Fibroblast of lung (primary cell): ENCODE results near the gene RGS14. TPM values are rescaled to one million over a fixed set of nuclear protein-coding genes. Genes with fewer than 3 reads are reported as not detected.

Experiments
- DNase-seq, 2 donors: peaks; one replicate each; pipeline versions ENCODE4 v3.0.0 to v3.0.0-alpha.2; 2010; ENCODE audit warnings: low read depth in 2 of 2
- H2AFZ ChIP-seq: 2 replicates; pipeline ENCODE4 v1.5.1; 2012; ENCODE audit warnings: low read length, control low read depth, inconsistent platforms
- H3K27ac ChIP-seq: 2 replicates; pipeline ENCODE4 v1.5.1; 2011; ENCODE audit warnings: low read length, control low read depth; ENCODE audit not compliant: insufficient read depth
- H3K27me3 ChIP-seq: 2 replicates; pipeline ENCODE4 v1.5.1; 2011; ENCODE audit warnings: mild to moderate bottlenecking, low read length; ENCODE audit not compliant: control insufficient read depth, insufficient read depth
- H3K36me3 ChIP-seq: 2 replicates; pipeline ENCODE4 v1.5.1; 2011; ENCODE audit warnings: low read length; ENCODE audit not compliant: control insufficient read depth, insufficient read depth
- H3K4me1 ChIP-seq: 2 replicates; pipeline ENCODE4 v1.5.1; 2011; ENCODE audit warnings: low read length; ENCODE audit not compliant: control insufficient read depth, insufficient read depth; ENCODE audit errors: extremely low read depth
- H3K4me2 ChIP-seq: 2 replicates; pipeline ENCODE4 v1.5.1; 2011; ENCODE audit warnings: low read length, control low read depth; ENCODE audit not compliant: insufficient read depth; ENCODE audit errors: extremely low read depth
- H3K4me3 ChIP-seq, 4 experiments: fragments of 200-600 bp in 1 of 4; sonication (generic) in 1 of 4; replicated peaks in 1 of 4; 2 replicates each; pipeline ENCODE4 v1.5.1; 2011 to 2016; ENCODE audit warnings: low read length in 4 of 4, low read depth in 3 of 4, mild to moderate bottlenecking in 3 of 4, control low read depth in 2 of 4, inconsistent platforms in 1 of 4, mixed read lengths in 1 of 4; ENCODE audit not compliant: insufficient read depth in 1 of 4; ENCODE audit errors: control extremely low read depth in 1 of 4
- H3K79me2 ChIP-seq: 2 replicates; pipeline ENCODE4 v1.5.1; 2012; ENCODE audit warnings: mild to moderate bottlenecking, low read length, inconsistent platforms; ENCODE audit not compliant: control insufficient read depth, insufficient read depth
- H3K9ac ChIP-seq: 2 replicates; pipeline ENCODE4 v1.5.1; 2011; ENCODE audit warnings: mild to moderate bottlenecking, low read length, control low read depth; ENCODE audit not compliant: insufficient read depth
- H3K9me3 ChIP-seq: 2 replicates; pipeline ENCODE4 v1.5.1; 2012; ENCODE audit warnings: low read depth, low read length; ENCODE audit not compliant: control insufficient read depth, insufficient read depth
- H4K20me1 ChIP-seq: 2 replicates; pipeline ENCODE4 v1.5.1; 2011; ENCODE audit warnings: low read length; ENCODE audit not compliant: control insufficient read depth, insufficient read depth; ENCODE audit errors: extremely low read depth
- CTCF ChIP-seq, 2 donors: IDR thresholded peaks in 1 of 2; conservative IDR thresholded peaks in 1 of 2; 1 replicate in 1 of 2; 2 replicates in 1 of 2; pipeline ENCODE4 v1.5.1; 2011 to 2012; ENCODE audit warnings: low read length in 2 of 2, control low read depth in 1 of 2, inconsistent platforms in 1 of 2, low read depth in 1 of 2, mild to moderate bottlenecking in 1 of 2
- EZH2 ChIP-seq: IDR thresholded peaks from 2 replicates; pipeline ENCODE4 v1.5.1; 2012; ENCODE audit warnings: low read length, control low read depth, mild to moderate bottlenecking; ENCODE audit errors: missing control alignments
- polyA plus RNA-seq, 2 donors: library from polyadenylated mRNA; depleted of rRNA in 1 of 2; stranded (reverse) in 1 of 2; unstranded in 1 of 2; fragments of >200 nt; gene quantifications; 2 replicates each; pipeline ENCODE4 v1.2.1, GENCODE V29; 2011 to 2012; ENCODE audit warnings: missing spikeins in 1 of 2
- total RNA-seq: library from RNA; depleted of rRNA; stranded (reverse); fragments of >200 nt; gene quantifications from 2 replicates; pipeline ENCODE4 v1.2.1, GENCODE V29; 2014

The RGS14 gene
- total and polyA plus RNA-seq, 2 donors (not counting 1 experiment from before 2014, with no cell fraction given) = 2.5 to 4.1 TPM

DNA sequence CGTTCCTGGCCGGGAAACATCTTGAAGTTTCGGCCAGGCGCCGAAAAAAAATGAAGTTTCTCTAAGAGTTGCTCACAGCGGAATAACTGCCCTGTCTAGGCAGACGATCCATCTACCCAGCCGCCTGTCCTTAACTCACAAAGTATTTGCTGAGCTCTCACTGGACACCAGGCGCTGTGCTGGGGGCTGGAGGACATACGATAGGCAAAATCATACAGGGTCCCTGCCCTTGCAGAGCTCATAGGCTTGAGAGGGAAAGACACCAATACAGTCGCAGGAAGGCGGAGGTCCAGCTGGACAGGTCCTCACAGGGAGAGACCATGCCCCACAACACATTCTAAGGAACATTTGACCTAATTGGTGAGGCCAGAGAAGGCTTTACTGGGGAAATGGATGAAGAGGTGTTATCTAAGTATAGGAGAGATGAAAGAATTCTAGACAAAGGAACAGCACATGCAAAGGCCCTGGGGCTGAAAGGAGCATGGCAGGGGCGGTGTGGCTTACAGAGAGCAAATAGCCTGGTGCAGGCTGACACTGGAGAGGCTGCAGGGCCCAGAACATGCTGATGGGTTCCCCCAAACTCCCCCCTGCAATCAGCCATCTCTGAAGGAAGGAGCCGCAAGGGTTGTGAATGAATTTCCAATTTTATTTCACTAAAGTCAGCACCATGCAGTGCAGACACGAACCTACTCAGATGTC, 44.0 kb upstream of the RGS14 start:
- H3K4me1 ChIP-seq = peaks cover 14% of the 10 kb centered on the region

DNA sequence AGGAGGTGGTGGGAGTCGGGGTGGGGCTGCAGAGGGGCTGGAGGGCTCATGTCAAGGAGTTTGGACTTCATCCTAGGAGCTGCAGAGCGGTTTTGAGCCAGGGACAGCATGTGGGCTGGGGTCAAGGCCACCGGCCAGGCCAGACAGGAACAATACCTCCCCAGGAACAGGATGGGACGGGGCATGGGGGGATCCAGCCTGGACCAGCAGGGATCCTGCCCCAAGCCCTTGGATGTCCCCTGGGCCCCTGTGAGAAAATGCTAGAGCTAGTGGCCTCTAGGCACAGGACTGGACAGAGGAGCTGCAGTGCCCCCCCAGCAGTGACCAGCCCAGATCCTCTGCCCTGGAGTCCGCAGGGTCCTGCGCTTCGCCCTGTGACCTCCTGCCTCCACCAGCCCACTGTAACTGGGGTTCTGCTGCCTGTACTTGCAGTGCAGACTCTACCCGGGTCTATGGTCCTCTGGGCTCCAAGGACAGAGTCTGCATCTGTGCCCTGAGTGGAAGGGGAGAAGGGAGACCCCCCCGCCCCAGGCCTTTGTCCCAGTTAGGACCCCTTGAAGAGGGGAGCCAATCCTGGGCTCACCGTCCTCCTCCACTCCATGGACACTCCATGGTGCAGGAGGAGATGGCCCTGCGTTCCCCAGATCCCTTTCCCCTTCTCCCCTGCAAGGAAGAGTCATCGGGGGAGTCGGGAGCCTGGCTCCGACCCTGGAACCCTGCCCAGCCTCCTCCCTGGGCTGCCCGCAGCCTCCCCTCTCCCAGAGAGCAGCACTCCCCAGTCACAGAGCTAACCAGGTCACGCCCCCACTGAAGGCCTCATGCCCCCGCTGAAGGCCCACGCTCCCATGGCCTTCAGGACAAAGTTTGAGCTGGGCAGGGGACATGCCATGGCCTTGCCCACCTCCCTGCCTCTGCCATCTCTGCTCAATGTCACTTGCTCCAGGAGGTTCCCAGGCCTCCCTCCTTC, 43.1 kb upstream of the RGS14 start:
- no peaks in the 10 kb centered on the region for H4K20me1 ChIP-seq
- no peak for DNase-seq
- TF ChIP-seq EZH2 (no peak), CTCF (conservative IDR thresholded peaks at IDR 0.05 in 1 of 2, IDR thresholded peaks at IDR 0.05 in 1 of 2; ENCODE audit: low read depth in 1 of 2, low read length in 2 of 2) (no peak)

More for the DNA sequence above, 44.0 kb upstream of the RGS14 start:
- DNase-seq = no peak
- Histone ChIP-seq H3K9ac (no peak overlapping the region), H3K79me2 (peaks cover 20% of the 10 kb centered on the region), H3K9me3 (no peaks in the 10 kb centered on the region), H2AFZ (no peak overlapping the region), H3K4me3 (no peak overlapping the region), H3K4me2 (no peak overlapping the region), H3K27me3 (no peaks in the 10 kb centered on the region), H4K20me1 (no peaks in the 10 kb centered on the region), H3K36me3 (peaks cover 3% of the 10 kb centered on the region), H3K27ac (no peak overlapping the region)
- no peak for TF ChIP-seq CTCF (conservative IDR thresholded peaks at IDR 0.05 in 1 of 2, IDR thresholded peaks at IDR 0.05 in 1 of 2; ENCODE audit: low read depth in 1 of 2, low read length in 2 of 2)
- no peak for TF ChIP-seq EZH2

GRCh38 chr5:177315411-177315810, 42.3 kb upstream of the RGS14 start:
- no peak overlapping the region for H3K4me2 ChIP-seq
- H3K9ac ChIP-seq = no peak overlapping the region
- H4K20me1 ChIP-seq = no peaks in the 10 kb centered on the region
- H3K36me3 ChIP-seq = no peaks in the 10 kb centered on the region
- TF ChIP-seq EZH2 = no peak
- TF ChIP-seq CTCF (conservative IDR thresholded peaks at IDR 0.05 in 1 of 2, IDR thresholded peaks at IDR 0.05 in 1 of 2; ENCODE audit: low read depth in 1 of 2, low read length in 2 of 2) = no peak
- H3K4me1 ChIP-seq = peaks cover 11% of the 10 kb centered on the region
- H3K27me3 ChIP-seq = no peaks in the 10 kb centered on the region
- H3K27ac ChIP-seq = no peak overlapping the region
- H2AFZ ChIP-seq = no peak overlapping the region
- peaks cover 10% of the 10 kb centered on the region for H3K79me2 ChIP-seq
- H3K9me3 ChIP-seq = no peaks in the 10 kb centered on the region
- no peak for DNase-seq
- H3K4me3 ChIP-seq = no peak overlapping the region

More for the DNA sequence above, 43.1 kb upstream of the RGS14 start:
- peaks cover 14% of the 10 kb centered on the region for H3K79me2 ChIP-seq
- no peak overlapping the region for H3K4me2 ChIP-seq
- peaks cover 14% of the 10 kb centered on the region for H3K4me1 ChIP-seq
- H3K4me3 ChIP-seq = no peak overlapping the region
- no peaks in the 10 kb centered on the region for H3K36me3 ChIP-seq
- H2AFZ ChIP-seq = no peak overlapping the region
- H3K9me3 ChIP-seq = no peaks in the 10 kb centered on the region
- H3K27ac ChIP-seq = no peak overlapping the region
- no peaks in the 10 kb centered on the region for H3K27me3 ChIP-seq
- no peak overlapping the region for H3K9ac ChIP-seq
